Eye (tissue), 1 donor: ENCODE measurements around the gene NT5C.
A peak's percentile ranks its signal among the peaks of the same experiment; 100 is the strongest.

ENCODE experiments used
- DNase-seq: peaks from one replicate; pipeline ENCODE4 v3.0.0-alpha.2; 2015

NT5C gene

GRCh38 chr17:75114552-75115314, 16.8 kb downstream of the NT5C start:
- DNase-seq = no peak

DNA sequence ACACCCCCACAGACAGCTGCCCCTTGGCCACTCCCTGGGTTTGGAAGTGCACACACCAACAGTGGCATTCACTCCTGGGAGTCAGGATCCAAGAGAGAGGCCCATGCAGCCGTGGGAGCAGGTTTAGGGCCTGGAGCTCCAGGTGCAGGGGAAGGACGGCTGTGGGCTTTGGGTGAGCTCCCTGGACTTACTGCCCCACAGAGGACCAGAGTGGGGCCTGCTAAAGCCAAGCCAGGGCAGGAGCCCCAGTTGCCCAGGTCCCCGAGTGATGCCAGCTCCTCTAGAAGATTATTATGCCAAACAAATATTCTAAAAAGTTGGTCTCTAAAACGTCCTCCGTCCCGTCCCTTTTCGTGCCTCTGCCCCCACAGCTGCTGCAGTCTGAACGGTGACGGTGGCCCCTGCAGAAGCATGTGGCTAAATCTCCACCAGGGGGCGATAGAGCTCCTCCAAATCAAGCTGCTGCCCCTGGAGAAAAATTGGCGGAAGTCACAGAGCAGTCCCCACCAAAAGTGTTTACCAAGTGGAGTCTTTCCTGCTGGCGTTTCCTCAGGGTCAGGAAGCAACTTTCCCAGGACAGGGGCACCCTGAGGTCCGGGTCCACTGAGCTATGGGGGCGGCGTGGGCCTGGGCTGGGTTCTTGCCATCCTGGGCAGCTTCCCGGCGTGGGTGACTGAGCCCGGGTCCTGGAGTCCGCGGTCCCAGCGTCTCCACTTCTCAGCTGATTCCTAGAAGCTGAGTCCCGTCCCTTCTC, 17.6 kb downstream of the NT5C start:
- DNase-seq = peak; percentile 97

DNA sequence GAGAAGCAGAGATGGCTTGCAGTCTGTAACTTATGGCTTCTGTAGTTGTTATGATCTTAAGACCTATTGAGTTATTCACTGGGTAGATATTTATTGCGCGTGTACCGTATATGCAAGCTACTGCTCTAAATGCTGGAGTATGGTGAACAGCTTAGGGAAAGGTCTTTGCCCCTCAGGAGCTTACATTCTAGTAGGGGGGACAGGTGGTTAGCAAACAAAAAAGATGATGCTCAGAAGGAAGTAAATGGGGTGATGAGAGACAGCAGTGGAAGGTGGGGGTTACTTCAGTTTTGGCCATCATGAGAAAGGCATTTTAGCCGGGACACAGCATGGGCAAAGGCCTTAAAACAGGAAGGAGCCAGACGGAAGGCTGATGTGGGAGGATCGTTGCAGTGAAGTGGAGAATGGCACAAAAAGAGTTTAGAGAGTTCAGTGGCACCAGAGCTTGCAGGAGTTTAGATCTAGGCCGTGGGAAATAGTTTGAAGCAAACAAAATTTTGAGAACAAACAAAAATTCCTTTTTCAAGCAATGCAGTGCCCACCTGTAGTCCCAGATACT, 19.7 kb downstream of the NT5C start:
- DNase-seq = no peak

GRCh38 chr17:75110234-75110937, 21.2 kb downstream of the NT5C start:
- DNase-seq = no peak

DNA sequence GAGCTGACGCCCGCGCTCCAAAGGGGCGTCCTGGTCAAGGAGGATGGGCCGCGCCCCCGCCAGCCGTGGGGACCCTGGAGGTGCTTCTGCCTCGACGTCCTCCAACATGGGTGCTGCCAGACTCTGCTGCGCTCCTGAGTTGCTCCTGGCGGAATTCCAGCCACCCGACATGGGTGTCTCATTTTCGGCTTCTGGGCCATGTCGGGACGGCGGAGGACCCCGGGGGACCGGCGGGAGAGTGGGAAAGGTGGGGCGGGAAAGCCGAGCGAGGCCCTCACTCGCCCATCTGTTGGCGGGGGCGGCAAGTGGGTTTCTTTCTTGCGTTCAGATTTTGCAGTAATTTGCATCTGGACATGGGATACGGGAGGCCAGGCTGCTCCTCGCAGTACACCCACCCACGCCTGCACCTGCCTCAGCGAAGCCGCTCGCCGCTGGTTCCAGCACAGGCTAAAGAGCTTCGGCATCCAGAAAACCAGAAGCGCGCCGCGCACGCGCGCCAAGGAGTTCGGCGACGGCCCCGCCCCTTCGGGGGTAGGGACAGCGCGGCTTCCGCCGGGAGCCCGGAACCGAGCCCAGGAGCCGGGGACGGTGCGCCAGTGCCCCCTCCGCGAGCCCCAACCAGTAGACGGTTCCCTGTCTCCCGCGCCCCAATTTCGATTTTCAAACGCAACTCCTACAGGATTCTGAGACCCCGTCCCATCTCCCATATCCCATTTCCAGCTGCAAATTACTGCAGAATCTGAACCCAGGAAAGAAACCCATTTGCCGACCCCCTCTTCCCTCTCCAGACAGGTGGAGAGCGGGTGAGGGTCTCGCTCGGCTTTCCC, 21.9 kb downstream of the NT5C start, which contains the start of gene ARMC7:
ARMC7 (plus strand) TSS at position 563 of the 827 bp plus-strand sequence. CDS start 320 bp downstream, outside the sequence.
- DNase-seq = peak; percentile 91

- no peak for DNase-seq
Measured at GRCh38 chr17:75109046-75109406, 22.5 kb downstream of the NT5C start.

DNA sequence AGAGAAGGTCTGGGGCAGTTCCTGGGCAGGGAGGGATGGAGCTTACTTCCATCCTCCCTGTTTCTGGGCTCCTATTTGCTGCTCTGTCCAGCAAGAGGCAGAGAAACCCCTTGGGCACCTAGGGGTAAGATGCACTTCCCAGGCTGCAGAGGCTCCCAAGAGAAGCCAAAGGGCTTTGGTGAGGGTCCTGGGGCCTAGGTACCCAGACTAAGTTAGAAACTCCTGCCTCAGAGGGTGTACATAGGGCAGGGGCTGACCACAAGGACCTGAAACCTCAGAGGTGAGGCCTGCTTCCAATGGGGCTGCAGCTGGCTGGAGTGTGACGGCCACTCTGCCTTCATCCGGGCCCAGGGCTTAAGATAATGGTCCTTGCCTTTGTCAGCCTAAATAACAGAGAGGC, 23.3 kb downstream of the NT5C start:
- no peak for DNase-seq

GRCh38 chr17:75105126-75106080, 26.1 kb downstream of the NT5C start:
- DNase-seq = peak; percentile 59

DNA sequence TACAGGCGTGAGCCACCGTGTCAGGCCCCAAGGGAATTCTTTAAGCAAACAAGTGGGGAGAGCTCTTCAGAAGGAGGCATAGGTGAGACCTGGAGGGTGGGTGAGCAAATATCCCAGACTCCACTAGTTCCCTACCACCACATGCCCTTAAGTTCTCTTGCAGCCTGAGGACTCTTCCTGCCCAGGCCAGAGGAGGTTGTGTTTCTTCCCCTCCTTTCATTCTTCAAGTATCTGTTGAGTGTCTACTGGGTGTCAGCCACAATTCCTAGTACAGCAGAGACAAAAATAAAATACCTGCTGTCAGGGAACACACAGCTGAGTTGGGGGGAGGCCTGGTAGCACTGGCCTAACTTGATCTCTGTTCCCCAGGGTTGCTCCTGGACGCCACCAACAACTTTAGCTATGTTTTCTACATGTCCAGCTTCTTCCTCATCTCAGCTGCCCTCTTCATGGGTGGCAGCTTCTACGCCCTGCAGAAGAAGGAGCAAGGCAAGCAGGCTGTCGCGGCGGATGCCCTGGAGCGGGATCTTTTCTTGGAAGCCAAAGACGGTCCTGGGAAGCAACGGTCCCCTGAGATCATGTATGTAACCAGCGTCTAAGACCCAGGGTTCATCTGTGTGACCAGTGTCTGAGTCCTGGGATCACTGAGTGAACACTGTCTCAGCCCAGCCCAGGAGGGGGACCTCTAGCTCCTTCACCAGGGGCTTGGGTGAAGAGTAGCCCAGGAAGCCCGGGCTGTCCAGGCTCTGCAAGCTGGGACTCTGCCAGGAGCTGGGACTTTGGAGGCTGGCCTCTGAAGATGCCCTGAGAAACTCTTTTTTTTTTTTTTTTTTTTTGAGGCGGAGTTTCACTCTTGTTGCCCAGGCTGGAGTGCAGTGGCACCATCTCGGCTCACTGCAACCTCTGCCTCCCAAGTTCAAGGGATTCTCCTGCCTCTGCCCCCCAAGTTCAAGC, 27.7 kb downstream of the NT5C start:
- DNase-seq = no peak

DNA sequence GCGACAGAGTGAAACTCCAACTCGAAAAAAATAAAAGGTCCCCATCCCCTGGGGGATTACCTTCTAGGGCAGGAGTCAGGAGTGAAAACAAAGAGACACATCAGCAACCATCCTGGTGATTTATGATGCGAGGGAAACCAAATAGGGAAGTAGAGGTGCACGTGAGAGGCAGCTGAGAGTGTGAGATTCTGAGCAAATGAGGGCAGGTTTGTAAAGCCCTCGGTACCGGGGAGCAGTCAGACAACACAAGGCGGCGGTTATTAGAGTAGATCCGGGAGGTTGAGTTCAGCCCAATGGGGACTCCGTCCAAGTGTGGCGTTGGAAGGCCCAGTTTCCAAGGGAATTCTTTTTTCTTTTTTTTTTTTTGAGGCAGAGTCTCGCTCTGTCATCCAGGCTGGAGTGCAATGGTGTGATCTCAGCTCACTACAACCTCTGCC, 29.1 kb downstream of the NT5C start:
- DNase-seq = no peak

- DNase-seq = no peak
Measured at GRCh38 chr17:75099881-75100595, 31.5 kb downstream of the NT5C start.

GRCh38 chr17:75098861-75099260, 32.7 kb downstream of the NT5C start:
- no peak for DNase-seq

DNA sequence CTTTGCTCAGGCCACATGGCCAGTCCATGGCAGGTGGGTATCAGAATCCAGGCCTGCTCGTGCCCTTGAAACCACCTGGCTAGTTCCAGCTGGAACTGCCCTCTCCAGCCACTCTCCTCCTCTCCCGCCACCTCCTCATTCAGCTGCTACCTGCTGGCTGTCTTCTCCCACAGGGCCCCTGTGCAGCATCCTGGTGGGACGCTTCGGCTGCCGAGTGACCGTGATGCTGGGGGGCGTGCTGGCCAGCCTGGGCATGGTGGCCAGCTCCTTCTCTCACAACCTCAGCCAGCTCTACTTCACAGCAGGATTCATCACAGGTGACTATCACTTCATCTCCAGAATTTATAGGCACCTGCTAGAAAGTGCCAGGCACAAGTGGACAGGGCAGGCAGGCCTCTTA, 33.7 kb downstream of the NT5C start:
- no peak for DNase-seq

- no peak for DNase-seq
Measured at GRCh38 chr17:75096082-75096625, 35.4 kb downstream of the NT5C start.

DNA sequence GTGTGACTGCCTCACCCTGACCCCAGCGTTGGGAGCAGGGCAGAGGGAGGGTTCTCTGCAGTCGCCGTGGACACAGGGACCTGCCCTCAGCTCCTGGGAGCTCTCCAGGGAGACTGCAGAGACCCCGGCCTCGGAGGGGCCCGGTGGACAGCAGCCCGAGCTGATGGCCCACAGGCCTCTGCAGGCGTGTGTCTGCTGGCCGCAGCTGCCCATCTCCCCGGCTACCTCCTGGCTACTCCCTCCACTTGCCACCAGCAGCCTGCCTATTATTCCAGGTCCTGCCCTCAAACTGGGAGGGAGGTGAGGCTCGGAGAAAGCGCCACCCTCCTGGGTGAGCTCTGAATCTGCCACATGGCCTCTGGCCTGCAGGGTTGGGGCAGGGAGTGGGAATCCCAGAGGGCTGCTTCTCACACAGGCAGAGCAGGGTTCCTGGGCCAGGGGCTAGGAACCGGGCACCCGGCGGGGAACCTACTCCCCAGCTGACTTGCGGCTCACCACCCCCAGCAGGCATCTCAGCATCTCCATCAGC, 36.6 kb downstream of the NT5C start:
- no peak for DNase-seq

DNA sequence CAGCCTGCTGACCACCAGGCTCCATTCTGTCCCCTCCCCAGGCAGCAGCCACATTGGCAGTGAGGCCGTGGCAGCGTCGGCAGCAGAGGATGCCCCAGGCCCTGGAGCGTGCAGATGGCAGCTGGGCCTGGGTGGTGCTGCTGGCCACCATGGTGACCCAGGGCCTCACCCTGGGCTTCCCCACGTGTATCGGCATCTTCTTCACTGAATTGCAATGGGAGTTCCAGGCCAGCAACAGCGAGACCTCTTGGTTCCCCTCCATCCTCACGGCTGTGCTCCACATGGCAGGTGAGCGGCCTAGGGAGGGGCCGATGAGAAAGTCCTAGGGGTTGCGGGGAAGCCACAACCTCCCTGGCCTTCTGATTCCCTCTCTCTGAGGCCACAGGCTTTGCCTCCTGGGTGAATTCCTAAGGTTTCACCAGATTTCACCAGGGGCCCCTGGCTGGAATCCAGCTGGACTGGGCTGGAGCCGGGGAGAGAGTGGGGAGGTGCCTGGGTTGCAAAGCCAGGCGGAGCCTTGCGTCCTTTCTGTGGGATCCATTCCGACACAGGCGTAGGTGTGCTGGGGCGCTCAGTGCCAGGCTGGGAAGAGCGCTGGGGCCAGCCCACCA, 37.9 kb downstream of the NT5C start:
- no peak for DNase-seq

DNA sequence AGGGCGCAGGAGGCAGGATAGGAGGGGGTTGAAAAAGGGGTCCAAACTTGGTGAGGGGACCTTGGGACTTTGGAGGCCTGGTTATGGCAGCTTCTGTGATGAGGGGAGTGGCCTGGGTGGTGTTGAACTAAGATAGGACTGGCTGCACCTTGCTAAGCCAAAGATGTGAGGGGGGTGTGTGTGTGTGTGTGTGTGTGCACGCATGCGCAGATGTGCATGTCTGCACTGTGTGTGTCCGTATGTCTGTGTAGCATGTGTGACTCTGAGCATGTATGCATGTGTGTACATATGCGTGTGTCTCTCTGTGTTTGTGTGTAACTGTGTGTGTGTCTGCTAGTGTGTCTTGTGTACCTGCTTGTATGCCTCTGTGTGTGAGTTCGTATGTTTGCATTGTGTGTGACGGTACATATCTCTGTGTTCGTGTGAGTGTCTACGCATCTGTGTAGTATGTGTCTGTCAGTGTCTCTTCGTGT, 39.7 kb downstream of the NT5C start:
- DNase-seq = no peak
